DLD1 (cell line): Measurements from ENCODE around the gene GDPD4.

ENCODE experiments used
- in situ Hi-C: cut with HindIII; loops from 2 replicates; pipeline ENCODE4 v1.10.0; 2017; ENCODE audit warnings: low sequenced_read_pairs

Gene GDPD4

DNA sequence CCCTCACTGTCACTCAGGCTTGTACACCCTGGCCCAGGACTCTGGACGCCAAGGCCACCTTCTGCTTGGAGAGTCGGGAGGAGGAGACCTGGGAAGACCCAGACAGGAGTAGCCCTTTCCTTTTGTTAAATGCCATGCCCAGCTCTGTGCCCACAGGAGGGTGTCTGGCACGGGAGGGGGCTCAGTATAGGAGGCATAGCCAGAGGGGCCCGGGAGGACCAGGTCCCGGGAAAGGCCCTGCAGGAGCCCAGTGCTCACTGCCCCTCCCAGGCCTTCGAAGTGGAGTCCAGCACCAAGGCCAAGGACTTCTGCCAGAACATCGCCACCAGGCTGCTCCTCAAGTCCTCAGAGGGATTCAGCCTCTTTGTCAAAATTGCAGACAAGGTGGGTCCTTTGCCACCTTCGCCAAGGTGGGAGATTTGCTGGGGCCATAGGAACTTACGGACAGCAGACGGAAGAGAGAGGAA, 94.4 kb downstream of the GDPD4 start:
- in situ Hi-C loops: loop anchor here (10.0 kb wide), 1 partner anchor 308 kb away; no protein-coding TSS in a partner anchor

DNA sequence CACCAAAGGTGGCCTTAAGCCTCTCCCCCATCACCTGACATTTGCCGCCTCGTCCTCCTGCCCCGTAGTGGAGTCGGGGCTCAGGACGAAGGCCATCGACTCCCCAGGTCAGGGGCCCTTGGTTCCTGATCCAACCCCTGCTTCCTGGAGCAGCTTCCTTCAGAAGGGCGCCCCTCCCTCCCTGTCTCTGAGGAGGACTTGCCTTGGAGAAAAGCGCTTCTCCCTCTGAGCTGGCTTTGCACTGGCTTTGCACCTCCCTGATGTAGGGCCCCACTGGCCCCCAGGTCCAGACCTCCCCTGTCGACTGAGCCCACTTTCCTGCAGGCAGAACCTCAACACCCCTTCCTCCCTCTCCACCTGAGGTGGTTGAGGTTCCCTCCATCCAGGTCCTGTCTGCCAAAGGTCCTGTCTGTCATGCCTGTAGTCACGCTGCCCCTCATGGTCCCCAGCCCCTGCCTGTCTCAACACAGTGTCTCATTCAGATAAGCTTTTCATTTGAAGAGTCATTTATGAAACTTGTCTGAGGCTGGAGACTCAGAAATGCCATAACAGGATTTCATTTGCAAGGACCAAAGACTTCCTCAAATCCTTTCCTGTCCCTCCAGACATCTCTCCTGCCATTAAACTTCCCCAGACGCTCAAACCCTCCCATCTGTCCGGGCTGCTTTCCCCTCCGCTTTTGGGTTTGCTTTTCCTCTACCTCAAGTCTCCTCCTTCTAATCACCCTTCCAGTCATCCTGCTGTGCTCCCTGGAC, 95.0 kb downstream of the GDPD4 start:
- in situ Hi-C loops: loop anchor here (10.0 kb wide), 1 partner anchor 308 kb away; no protein-coding TSS in a partner anchor

DNA sequence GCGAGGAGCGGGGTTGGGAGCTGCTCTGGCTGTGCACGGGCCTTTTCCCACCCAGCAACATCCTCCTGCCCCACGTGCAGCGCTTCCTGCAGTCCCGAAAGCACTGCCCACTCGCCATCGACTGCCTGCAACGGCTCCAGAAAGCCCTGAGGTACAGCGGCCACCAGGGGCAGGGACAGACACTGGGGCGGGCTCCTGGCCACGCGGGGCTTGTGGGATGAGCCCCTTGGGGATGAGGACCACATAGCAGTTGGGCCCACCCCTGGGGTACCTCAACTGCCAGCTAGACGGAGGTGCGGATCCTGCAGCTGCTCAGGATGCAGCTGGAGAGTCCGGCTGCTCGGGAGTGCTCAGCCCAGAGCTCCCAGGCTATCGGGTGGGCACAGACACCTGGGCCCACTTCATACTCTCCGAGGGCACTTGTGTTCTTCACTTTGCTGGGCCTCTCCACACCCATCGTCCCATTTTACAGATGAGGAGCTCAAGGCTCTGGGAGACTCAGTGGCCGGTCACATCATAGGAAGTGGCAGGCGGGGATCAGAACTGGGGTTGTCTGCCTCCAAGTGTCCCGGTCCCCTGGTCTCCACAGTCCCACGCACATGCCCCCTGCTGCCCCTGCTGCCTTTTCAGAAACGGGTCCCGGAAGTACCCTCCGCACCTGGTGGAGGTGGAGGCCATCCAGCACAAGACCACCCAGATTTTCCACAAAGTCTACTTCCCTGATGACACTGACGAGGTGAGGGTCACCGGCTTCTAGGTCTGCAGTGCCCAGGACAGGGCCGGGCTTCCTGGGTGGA, 95.8 kb downstream of the GDPD4 start:
- in situ Hi-C loops: loop anchor here (10.0 kb wide), 1 partner anchor 309 kb away; no protein-coding TSS in a partner anchor

DNA sequence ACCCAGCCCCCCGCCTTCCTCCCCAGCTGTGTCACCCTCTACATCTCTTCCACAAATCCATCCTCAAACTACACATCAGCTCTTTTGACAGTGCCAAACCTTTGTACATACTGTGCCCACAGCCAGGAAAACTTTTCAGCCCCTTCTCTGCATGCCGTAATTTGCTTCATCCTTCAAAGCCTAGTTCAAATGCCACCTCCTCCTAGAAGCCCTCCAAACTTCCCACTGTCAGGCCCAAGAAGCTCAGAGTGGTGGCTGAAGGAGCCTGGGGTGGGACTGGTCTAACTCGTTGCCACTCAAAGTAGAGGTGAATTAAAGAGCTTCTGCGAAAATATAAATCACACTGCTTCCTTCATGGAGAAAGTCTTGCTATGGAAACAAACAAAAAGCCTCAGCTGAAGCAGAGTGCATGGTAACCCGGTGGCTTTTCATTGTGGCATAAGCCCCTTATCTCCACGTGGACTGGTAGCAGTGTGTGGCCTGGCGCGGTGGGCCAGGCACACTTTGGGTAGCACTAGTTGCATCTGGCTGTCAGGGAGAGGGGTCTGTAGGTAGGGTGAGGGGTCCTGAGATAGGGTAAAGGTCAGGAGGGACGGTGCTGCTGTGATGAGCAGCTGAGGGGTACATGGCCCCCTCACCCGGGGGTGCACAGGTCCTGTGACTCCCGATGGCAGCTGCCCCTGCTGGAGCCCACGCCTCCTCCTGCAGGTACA, 96.6 kb downstream of the GDPD4 start:
- in situ Hi-C loops: loop anchor here (5.0 to 10.0 kb wide), 2 partner anchors 310 to 387 kb away; no protein-coding TSS in a partner anchor

DNA sequence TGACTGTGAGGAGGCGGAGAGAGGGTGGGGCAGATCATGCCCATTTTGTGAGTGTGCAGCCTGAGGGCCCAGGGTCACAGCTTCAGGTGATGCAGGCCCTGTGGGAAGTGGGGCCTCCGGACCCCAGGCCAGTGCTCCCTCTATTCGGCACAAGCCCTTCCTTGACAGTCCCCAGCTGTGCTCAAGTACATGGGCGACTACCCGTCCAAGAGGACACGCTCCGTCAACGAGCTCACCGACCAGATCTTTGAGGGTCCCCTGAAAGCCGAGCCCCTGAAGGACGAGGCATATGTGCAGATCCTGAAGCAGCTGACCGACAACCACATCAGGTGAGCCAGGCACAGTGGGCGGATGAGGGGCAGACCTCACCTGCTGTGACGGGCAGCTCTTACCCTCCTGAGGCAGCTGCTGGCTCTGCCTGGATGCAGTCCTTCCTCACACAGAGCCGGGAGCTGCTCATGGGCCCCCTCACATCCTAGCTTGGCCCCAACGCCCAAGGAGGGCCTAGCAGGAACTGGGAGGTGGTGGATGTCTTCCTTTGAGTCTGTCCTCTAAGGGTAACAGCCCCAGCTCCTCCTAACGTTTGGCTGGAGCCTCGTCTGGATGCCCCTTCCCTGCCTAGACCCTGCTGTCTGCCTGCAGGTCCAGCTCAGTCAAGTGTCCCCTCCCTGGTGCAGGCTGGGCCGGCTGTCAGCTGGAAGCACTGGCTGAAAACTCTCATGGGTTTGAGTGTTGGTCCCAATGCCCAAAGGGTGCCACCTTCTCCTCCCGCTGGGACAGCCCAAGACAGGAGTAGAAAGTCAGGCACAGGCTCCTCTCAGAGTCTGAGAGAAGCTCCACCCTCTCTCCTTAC, 97.4 kb downstream of the GDPD4 start:
- in situ Hi-C loops: loop anchor here (5.0 to 10.0 kb wide), 2 partner anchors 311 to 388 kb away; no protein-coding TSS in a partner anchor

DNA sequence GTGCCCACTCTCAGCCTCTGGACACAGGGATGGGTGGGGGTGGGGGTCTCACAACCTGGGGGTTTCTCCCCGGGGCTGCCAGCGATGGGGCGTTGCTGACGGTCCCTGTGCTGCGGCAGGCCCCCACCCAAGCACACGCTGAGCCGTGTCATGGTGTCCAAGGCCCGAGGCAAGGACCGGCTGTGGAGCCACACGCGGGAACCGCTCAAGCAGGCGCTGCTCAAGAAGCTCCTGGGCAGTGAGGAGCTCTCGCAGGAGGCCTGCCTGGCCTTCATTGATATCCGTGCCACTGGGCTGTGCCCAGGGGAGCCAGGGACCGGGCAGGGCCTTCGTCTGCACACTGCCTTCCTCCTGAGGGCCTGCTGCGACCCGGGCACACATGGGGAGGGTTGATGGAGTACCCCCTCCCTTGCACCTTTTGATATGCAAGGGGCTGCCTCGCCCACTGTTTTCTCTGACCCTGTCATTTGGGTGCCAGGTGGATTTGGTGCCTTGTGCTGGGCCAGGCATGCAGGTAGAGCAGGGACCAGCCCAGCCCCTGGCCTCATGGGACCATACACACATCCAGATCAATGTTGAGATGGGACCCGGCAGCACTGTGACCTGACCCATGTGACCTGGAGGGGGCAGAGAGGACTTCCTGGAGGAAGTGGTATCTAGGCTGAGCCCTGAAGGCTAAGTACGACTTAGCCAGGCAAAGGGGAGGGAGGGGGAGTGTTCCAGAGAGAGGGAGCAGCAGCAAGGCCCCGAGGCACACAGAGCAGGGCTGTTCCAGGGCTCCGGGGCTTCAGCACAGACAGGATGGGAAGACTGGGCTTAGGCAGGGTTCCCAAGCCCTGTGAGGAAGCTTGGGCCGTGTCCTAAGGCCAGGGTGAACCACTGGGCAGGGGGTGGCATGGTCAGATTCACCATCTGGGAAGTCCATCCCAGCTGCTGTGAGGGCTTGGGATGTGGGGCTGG, 98.3 kb downstream of the GDPD4 start:
- in situ Hi-C loops: loop anchor here (5.0 to 10.0 kb wide), 2 partner anchors 312 to 389 kb away; no protein-coding TSS in a partner anchor

DNA sequence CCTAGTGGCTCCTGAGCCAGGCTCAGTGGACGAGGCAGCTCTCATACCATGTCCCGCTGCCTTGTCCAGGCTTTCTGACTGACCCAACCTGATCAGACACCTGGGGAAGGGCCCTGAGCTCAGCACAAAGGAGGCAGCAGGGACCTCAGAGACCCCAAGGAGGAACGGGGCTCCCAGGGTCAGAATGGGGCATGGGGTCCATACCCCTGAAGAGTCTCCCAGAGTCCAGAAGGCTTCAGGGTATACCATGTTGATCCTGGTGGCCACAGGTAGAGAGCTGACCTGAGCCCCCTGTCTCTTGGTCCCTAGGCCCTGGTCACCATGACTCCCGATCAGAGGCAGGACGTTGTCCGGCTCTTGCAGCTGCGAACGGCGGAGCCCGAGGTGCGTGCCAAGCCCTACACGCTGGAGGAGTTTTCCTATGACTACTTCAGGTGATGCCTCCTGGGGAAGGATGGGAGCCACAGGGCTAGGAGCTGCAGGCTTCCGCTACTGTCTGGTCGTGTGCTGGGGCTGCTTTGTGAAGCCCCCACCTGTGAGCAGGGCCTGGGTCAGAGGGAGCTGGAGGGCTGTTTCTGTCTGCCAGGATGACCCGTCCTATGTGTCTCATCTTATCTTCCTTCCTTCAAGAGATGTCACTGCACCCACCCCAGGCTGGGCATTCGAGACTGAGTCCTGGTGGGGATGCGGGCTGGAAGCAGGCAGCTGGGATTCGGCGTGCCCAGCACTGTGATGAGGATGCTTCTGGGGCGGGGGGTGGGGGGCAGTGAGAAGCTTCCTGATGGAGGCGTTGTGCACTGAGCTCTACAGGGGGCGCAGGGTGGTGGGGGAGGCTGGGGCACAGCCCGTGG, 99.3 kb downstream of the GDPD4 start:
- in situ Hi-C loops: loop anchor here (5.0 to 10.0 kb wide), 2 partner anchors 313 to 390 kb away; no protein-coding TSS in a partner anchor

DNA sequence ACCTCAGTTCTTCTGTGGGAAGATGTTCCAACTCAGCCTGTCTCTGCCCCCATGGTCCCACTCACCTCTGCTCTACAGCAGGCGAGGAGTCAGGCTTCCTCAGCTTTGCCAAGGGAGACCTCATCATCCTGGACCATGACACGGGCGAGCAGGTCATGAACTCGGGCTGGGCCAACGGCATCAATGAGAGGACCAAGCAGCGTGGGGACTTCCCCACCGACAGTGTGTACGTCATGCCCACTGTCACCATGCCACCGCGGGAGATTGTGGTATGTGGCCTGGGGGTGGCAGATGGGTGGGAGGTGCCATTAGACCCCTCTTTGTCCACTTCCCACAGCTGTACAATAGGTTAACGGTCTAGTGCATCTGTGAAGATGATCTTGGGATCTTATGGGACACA, 100.1 kb downstream of the GDPD4 start:
- in situ Hi-C loops: loop anchor here (5.0 to 10.0 kb wide), 2 partner anchors 313 to 391 kb away; no protein-coding TSS in a partner anchor

DNA sequence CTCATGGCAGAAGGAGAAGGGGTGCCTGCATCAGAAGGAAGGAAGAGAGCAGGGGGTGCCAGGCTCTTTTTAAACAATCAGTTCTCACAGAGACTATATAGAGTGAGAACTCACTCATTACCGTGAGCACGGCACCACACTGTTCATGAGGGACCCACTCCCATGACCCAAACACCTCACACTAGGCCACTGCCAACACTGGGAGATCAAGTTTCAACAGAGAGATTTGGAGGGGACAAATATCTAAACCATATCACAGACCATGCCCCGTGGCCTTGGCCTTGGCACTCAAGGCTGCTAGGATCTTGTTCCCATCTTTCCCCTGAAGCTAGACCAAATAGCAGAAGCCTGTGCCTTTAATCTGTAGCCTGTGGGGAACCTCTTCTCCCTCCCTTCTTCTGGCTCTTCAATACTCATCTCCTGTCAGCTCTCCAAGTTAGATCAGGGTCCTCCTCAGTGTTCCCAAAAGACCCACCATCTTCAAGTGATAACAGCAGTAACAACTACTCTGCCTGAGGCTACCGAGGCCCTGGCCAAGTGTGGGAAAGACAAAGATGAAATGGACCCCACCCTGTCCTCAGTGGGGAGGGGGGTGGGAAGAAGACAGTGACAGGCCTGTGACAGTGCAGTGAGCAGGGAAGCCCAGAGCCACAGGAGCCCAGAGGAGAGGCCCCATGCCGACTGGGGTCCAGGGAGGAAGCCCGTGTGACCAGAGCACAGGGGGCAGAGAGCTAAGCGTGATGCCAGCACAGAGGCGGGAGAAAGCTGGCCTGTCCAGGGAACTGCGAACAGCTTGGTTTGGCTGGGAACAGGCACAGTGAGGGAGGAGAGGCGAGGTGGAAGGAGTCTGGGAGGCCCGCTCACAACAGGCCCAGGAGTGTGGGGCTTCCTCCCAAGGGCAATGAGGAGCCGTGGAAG, 100.9 kb downstream of the GDPD4 start:
- in situ Hi-C loops: loop anchor here (5.0 to 10.0 kb wide), 2 partner anchors 314 to 392 kb away; no protein-coding TSS in a partner anchor

DNA sequence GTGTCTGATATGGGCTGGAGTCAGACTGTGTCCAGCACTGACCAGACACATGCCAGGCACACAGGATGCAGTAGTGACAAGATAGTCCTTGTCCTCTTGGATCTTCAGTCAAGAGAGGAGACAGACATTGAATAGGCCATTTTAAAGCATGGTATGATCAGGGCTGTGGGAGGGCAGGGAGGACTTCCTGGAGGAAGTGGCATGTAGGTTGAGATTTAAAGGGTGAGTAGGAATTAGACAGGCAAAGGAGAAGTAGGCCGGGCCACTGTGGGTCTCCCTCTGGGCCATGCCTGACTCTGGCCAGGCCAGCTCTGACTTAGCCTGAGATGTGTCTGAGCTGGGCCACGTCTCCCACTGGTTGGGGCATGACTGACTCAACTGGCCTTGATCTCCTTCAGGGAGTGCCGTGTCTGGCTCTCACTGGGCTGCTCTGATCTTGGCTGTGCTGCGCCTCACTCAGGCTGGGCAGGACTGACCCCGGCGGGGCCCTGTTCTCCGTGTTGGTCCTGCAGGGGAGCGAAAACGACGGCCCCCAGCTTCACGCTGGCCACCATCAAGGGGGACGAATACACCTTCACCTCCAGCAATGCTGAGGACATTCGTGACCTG, 102.2 kb downstream of the GDPD4 start:
- in situ Hi-C loops: no loop called here

DNA sequence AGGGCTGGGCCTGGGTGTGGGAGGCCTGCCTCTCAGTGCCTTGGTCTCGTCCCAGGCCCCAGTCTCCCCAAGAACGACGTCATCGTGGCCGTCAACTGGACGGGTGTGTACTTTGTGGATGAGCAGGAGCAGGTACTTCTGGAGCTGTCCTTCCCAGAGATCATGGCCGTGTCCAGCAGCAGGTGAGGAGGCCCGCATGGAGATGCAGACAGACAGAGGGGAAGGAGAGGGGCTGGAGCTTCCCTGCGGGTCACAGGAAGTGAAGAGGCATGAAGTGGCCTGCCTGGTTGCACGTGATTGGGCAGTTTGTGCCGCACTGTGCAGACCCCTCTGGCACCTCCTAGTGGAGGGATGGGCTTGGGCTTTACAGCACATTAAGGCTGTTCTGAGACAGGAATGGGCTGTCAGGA, 103.0 kb downstream of the GDPD4 start:
- in situ Hi-C loops: no loop called here

DNA sequence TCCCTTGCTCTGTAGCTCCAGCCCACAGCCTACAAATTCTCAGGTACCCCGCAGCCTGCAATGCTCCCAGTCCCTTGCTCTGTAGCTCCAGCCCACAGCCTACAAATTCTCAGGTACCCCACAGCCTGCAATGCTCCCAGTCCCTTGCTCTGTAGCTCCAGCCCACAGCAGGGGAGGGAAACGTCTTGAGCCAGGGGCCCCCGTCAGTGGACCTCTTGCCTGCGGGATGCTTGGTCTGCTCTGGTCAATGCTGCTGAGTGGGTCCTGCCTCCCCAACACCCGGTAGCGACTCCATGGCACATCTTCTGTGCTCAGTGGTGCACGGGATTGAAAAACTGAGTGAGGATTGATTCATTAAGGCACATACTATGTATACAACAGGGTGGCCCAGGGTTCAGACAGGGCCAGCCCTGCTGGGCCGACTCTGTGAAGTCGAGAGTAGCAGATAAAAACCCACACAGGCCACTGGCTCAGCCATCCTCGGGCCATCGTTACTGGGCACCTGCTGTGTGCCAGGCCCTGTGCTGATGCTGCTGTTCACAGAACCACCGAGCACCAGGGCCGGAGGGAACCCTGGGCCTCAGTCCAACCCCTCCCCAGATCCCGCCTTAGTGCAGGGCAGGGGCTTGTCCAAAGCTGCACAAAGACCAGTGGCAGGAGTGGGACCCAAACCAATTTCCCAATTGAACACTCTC, 103.7 kb downstream of the GDPD4 start:
- in situ Hi-C loops: no loop called here

DNA sequence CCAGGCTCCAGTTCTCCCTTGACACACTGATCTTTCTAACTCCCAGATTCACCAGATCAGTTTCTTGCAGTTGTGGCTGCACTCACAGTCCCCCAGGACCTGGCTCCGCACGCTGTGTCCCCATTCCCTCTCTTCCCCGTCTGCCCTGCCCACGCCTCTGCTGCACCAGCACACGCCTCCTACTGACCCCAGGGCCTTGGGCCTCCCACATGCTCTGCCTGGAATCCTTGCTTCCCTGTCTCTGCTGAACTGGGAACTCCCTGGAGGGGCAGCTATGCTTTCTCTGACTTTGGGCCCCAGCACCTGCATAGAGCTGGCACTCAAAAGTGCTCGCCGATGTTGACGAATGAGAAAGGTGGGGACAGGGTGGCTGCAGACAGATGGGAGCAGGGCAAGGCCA, 104.5 kb downstream of the GDPD4 start:
- in situ Hi-C loops: no loop called here

DNA sequence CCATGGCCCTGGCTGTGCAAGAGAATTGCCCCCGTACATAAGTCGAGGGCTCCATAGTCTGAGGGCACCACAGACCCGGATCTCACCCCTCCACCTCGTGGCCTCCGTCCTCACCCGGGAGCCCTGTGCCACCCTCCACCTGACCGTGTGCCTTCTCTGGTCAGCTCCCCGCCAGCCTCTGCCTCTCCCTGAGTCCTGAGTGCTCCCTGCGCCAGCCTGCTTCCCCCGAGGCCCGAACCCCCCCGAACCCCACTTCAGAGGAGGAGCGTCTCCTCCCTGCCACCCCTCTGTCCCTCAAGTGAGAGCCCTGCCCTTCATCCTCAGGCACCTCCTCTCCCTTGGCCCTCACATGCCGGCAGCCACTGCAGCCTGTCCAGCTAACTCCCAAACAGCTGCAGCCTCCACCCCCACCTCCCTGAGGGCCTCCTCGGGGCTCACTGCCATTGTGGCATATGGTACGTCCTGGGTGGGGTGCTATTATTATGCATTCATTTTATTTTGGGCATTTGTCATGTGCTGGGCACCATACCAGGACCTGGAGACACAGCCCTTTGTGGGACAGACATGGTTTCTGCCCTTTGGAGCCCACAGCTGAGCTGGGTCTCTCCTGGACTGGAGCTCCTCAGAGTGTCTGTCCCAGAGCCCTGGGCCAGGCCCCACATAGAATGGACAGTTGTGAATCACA, 106.3 kb downstream of the GDPD4 start:
- in situ Hi-C loops: no loop called here
